ENCODE measurements around the gene ROR1.
"Not testable (repeated sequence)": the region's sequence is repeated elsewhere in the genome, so short reads cannot be mapped to it uniquely, and the experiment has no call there.

The ROR1 gene

GRCh38 chr1:63793741-63794240 lies 20.0 kb downstream of the ROR1 start:
- DNase-seq (ENCODE audit: low spot score) = no peak

DNA sequence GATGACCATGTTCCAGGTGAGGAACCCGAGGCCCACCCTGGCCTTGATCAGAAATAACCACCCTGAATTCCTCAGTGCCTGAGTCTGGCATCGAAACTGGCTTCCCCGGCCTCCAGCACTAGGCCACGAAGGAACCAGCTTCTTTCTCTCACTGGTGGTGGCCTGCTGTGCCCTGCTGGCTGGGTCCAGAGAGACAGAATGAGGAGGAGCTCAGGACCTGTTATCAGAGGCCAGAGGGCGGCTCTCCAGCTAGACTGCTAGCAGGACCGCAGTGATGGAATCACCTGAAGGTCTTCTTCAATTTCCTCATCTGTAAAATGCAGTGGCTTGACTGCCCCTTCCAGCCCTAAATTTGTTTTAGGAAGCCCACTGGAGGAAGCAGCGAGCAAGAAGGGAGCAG lies 20.5 kb downstream of the ROR1 start:
- DNase-seq (ENCODE audit: low spot score) = no peak

DNA sequence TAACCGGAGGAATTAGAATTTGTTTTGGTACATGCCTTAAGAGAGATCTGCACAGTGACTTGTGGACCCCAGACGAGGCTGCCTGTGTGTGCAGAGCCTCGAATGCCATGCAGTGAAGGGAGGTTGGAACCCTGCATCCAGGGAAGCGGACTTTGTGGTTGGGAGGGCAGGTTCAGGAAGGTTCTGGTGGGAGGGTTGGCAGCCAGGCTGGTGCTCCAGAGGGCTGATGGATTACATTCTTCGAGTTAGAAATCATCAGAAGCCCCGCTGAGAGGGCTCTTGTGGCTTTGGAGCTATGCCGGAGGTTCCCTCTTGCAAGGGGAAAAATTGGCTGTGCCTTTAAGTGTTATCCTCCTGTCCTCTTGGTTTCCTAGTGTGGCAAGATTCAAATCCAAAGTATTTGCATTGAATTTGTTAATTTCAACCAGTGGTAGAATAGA lies 21.1 kb downstream of the ROR1 start:
- no peak for DNase-seq (ENCODE audit: low spot score)

DNA sequence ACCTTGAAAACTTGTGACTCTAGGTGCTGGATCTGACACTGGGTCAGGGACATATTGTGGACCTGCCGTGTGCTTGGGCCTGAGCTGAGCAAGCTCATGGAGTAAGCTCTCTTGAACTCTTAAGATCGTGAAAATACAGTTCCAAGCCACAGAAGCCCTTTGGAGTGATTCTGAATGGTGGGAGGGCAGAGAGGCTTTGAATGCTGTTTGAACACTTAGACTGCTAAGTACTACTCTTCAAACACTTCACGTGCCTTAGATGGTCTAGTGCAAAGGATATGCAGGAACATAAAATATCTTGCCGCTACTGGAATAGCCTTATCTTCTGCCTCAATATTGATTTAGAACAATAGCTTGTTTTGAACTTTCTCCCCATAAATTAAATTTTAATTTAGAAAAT lies 21.6 kb downstream of the ROR1 start:
- DNase-seq (ENCODE audit: low spot score) = no peak

GRCh38 chr1:63797056-63797726 lies 23.4 kb downstream of the ROR1 start:
- no peak for DNase-seq (ENCODE audit: low spot score)

- DNase-seq (ENCODE audit: low spot score) = no peak
Measured at GRCh38 chr1:63798284-63798683, 24.5 kb downstream of the ROR1 start.

DNA sequence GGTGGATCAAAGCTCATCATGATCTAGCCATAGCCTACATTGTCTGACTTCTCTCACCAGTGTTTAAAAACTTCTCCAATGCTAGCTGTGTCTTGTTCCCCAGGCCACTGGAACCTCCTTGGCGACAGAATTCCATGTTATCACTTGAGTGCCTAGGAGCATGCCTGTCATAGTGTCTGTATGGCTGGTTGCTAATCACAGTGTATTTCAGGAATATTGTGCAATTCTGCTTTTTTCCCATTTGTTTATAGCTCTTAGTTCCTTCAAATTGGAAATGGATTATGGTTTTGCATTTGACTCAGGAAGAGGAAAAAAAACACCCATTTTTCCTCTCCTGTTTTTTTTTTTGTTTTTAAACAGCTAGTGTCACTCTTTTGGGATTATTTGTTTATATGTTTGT lies 25.5 kb downstream of the ROR1 start:
- no peak for DNase-seq (ENCODE audit: low spot score)

GRCh38 chr1:63799820-63800219 lies 26.0 kb downstream of the ROR1 start:
- DNase-seq (ENCODE audit: low spot score) = no peak

- no peak for DNase-seq (ENCODE audit: low spot score)
Measured at GRCh38 chr1:63802109-63802508, 28.3 kb downstream of the ROR1 start.

GRCh38 chr1:63804829-63805484 lies 31.1 kb downstream of the ROR1 start:
- no peak for DNase-seq (ENCODE audit: low spot score)

- no peak for DNase-seq (ENCODE audit: low spot score)
Measured at GRCh38 chr1:63807046-63807445, 33.2 kb downstream of the ROR1 start.

GRCh38 chr1:63810936-63811469 lies 37.2 kb downstream of the ROR1 start:
- DNase-seq (ENCODE audit: low spot score) = no peak

DNA sequence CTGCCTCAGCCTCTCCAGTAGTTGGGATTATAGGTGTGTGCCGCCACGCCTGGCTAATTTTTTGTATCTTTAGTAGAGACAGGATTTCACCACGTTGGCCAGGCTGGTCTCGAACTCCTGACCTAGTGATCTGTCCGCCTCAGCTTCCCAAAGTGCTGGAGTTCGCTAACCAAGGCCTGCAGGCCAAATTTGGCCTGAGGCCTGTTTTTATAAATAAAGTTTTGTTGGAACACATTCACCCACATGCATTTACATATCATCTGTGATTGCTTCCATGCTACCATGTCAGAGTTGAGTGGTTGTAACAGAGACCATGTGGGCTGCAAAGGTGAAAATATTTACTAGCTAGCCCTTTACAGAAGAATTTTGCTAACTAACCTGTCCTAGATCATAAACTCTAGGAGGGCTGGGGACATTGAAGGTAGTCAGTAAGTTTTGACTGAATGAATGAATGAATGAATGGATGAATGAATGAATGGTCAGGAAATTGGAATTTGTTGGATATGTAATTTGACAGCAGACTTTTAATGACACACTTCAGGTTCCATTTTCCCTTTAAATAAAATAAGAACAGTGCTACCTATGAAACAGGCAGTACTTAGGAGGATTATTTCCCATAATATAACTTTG lies 38.4 kb downstream of the ROR1 start:
- no peak for DNase-seq (ENCODE audit: low spot score)

DNA sequence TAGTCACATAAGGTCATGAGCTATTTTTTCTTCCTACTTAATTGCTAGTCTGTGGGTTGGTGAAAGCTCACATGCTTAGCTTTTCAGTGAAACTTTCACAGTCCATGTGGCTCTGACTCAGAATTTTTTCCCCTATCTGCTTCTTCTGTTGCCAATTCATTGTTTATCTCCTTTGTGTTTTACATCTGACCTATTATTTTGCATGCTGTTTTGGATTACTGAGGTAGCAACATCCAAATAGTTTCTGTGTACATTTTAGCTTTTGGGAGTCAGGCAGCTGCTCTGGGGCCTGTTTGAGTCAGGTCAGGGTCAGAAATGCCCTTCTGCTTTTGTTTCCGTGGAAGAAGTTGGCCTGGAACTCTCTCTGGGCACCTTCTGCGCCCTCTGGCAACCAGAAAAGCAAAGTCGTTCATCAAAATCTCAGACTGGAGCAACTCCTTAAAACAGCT lies 40.0 kb downstream of the ROR1 start:
- DNase-seq (ENCODE audit: low spot score) = no peak

DNA sequence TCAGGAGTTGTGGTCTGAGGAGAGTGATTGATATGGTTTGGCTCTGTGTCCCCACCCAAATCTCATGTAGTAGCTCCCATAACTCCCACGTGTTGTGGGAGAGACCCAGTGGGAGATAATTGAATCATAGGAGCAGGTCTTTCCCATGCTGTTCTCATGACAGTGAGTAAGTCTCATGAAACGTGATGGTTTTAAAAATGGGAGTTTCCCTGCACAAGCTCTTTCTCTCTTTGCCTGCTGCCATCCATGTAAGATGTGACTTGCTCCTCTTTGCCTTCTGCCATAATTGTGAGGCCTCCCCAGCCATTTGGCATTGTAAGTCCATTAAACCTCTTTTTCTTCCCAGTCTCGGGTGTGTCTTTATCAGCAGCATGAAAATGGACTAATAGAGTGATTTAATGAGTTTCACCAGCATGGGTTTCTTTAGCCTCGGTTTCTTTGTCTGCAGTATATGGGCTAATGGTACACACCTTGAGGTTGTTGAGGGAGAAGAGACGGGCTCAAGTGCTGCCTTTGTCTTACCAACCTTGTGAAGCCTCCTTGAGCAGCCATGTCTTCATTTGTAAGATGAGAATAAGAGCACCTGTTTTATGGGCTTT lies 42.5 kb downstream of the ROR1 start:
- not testable (repeated sequence) for DNase-seq (ENCODE audit: low spot score)

DNA sequence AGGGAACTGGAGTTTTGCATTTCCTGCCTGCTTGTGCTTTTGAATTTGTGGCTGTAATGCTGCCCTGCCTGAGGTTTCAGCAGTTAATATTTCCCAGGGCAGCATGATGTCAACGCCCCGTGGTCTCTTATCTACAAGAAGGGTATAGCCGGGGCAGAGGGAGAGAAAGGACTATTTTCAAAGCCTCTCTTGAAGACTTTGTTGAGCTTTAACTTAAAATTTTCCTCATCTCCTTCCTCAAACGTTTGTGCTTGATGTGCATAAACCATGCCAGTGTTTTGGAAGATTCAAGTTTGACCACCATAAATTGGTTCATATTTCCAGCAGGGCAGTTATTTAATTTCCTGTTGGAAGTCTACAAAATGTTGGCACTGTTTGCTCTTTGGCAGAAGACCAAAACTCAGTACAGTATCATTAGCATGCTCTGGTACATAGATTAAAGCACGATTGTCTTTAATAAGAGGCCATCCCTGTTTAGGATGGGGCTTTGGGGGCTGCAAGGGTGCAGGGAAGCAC lies 43.4 kb downstream of the ROR1 start:
- no peak for DNase-seq (ENCODE audit: low spot score)

DNA sequence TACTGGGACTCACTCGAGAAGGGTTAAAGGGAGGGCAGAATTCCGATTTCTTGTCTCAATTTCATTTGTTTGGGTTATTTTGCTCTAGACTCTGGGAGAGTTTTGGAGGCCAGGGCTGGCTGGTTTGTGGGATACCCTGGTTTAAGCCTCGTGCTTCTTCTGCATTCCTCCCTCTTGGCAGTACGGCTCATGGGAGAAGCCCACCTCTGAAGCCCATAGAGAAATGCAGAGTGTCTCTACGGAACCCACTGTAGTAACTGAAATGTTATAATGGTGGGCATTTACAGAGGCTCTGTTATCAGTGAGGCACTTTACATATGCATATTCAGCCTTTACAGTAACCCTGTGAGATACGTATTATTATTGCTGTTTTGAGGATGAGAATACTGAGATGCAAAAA lies 43.9 kb downstream of the ROR1 start:
- DNase-seq (ENCODE audit: low spot score) = no peak

DNA sequence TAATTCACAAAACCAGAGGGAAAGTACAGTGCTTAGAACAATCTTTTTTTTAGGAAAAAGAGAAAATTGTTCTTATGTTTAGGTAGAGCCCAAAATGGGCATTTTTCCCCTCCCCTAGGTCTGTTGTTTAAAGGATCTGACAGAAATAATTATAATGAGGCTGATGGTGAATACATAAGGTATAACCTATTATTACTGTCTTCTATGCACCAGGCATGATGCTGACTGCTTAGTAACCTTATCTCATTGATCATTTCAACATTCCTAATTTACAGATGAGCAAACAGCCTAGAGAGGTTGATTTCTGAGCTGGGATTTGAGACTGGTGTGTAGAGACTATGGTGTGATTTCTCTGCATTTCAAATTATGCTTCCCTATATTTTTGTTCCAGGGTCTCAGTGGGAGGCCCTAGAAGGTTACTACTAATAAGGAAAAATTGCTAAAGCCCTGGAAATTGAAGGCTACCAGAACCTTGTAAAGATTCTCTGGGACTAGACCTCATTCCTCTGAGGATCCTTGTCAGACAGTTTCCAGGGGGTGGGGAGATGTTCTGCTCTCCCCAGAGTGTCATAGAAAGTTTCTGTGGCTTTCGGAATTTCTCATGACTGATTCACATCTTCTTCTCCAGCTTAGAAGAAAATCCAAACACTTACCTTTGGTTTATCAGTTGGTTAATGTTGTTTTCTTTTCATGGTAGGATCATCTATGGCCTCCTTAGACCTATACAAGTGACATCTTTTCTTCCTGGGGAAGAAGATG lies 44.9 kb downstream of the ROR1 start:
- DNase-seq (ENCODE audit: low spot score) = no peak

DNA sequence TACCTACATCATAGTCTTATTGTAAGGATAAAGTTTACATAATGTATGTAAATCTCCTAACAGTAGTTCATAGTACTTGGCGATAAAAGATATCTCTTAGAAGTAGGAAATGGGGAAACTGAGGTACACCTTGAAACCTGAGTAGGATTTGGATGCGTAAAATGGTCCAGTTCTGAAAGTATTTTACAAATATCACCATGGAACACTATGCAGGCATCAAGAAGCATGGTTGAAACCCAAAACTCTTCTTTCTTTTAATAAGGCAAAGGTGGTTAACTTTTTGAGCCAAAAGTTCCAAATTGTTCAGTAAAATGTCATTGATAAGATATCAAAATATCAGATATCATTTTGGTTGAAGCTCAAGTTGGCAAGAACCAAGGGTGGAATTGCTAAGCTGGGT lies 46.0 kb downstream of the ROR1 start:
- DNase-seq (ENCODE audit: low spot score) = no peak

DNA sequence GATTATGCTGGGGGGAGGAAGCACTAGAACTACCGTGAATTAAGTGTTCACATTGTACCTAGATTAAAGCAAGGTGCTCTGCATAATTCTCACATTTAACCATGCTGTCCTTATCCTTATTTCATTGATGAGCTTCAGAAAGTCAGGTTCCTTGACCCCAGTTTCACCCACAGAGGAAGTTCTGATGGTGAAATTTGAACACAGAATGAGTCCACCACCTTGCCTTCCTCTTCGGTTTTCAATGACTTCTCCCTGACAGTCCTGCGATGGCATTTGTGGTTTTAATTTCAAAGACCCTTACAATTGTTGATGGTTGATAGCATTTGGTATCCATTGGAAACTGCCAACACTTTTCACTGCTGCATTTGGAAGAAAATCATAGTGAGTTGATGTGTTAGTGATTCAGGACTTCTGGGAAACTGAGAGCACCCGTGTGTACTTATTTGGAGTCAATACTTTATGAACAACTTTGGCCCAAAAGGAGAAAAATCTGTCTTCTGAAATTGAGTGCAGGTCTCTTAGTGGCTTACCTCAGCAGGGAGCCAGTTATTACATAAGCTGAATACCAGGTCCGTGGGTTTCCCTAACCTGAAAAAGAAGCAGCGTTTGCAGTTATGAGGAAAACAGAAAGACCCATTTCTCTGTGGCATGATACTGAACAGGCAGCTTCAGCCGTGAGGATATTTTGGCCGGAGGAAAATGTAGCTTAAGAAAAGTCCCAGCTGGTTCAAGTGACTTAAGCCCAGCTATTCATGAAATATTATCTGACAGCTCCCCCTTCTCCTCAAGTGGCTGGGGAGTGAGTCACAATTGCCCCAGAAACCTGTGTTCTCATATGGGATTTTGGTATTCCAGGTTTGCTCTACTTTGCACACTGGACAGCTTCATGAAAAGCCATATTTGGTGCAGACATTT lies 47.5 kb downstream of the ROR1 start:
- no peak for DNase-seq (ENCODE audit: low spot score)
